CD4-positive, alpha-beta T cell treated with Interleukin-15 for 4 hours (primary cell): ENCODE data around the gene COG4.

Experiments
- DNase-seq: peaks from one replicate; pipeline ENCODE4 v3.0.0-alpha.2; 2020; ENCODE audit warnings: low spot score

The COG4 gene

DNA sequence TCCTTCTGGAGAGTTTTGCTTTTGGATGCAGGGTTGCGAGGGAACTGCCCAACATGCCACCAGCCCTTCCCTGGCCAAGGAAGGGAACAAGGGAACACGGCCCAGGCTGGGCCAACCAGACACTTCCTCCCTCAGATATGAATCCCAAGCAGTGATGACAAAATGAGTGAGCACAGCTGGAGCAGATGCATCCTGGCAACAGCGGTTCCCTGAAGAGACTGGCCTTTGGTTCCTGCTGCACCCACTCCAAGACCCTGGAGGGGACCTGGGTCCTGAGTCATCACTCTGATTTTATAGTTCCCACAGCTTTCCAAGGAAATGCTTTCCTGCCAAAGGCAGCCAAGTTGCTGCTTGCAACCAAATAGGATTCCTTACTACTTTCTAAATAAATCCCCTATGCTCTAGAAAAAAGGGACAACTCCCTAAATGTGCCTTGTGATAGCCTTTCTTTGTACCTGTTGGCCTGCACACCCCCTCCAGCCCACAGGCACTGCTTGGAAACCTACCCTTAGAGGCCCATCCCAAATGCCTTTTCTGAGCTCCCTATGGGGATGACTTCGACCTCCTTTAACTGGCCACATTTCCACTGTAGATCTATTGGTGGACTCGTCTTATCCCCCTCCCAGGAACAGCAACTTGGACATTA is 89.8 kb downstream of the COG4 start:
- DNase-seq = no peak

DNA sequence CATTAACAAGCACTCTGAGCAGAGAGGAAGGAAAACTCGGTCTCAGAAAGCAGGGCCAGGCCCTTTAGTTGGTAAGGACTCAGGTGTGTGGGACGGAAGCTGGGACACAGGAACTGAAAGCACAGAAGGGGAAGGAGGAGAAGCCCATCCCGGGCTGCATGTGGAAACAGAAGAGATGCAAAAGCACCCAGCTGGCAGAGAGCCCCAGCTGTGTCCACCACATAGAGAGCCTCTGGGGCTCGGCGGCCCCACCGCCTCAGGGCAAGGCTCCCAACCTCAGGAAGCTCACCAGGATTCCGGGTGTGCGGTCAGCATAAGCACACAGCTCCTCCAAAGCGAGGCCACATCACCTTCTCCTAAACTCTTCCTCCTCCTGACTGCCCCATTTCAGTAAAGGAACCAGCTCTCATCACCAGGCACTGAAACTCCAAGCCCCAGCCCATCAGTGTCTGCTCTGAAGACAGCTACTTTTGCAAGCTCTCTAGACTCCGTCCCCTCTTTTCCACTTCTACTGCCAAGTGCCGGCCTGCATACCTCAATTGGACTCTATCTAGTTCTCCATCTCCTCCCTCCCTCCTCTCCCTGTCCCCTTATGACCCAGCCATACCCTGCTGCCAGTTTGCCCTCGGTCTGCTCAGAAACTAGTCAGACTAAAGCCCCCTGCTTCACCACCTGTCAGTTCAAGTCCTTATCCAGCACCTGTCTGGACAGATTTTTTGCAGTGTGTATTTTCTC is 90.5 kb downstream of the COG4 start:
- DNase-seq = no peak

DNA sequence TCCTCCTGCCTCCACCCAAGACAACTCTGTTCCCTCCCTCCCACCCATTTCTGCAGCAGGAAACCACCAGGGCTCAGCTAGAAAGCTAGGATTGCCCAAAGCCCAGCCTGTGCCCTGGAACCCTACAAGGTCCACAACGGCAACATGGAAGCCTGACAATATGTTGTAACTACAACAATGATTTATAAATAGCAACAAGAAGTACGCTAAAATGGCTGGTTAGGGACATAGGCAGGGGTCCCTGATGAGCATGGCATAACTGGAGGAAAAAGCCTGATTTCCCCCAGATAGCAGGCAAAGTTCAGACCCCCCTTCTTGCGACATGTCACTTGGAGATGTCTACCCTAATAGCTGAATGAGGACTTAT is 91.0 kb downstream of the COG4 start:
- no peak for DNase-seq

DNA sequence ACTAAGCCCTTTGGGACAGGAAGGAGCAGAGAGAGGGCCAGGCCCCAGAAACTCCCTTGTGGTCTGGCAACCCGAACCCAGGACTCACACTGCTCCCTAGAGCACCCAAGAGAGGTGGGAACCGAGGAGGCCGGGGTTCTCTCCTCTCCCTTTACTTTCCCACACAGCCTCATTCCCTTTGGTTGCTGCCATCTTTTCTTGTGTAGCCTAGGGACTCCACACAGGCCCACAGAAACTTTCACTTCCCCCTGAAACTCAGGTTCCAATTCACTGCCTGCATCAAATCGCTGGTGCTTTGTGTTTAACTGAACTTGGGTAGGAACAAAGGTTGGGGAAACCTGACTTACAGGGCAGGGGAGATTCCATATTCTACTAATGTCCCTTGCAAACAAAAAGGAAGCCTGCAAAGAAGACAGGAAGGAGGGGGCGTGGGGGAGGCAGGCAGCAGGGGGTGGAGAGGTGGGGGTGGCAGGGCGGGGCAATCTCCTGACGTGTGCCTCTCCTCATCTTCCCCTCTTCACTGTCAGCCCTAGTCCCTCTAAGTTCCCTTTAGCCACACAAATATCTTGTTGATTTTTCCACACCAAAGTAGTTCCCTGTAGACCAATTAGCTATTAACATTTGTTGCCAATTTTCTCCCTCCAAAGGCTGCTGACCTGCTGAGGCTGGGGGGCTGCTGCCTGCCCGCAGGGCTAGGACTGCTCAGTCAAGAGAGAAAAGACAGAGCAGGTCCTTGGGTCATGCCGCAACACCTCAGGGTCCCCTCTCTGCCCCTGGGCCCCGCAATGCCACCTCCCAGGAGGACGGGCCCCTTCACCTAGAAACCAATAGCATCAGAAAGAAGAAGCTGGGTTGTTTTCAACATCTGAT is 92.5 kb downstream of the COG4 start:
- peak; percentile 46 for DNase-seq
